GM21723 (cell line): ENCODE results near the gene WNT1.
A peak's percentile ranks its signal among the peaks of the same experiment; 100 is the strongest.

Source experiments
- ATAC-seq: cut with Tn5 transposase; IDR thresholded peaks from one replicate; pipeline ENCODE4 v1.9.1; 2021; ENCODE audit warnings: mild to moderate bottlenecking, moderate library complexity; ENCODE audit not compliant: unreplicated experiment

WNT1 gene

GRCh38 chr12:48960834-48961233, 17.3 kb upstream of the WNT1 start:
- ATAC-seq, result no peak

DNA sequence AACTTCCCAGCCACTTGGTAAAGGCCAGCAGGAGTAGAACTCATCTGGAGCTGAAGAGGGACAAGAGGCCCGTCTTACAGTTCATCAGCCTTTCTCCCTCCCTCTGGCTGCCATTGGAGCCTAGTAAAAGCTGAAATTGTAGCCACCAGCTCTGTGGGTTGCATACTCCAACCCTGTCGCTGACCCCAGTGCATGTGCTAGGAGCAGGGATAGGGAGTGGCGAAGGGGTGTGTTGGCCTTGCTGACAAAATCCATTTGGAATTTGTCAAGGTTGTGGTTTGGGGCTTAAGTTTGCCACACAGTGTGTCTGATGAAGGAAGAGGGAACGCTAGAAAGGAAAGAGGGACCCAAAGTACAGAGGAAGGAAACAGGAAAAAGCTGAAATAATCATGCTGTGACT, 16.8 kb upstream of the WNT1 start:
- no peak for ATAC-seq

- ATAC-seq, result no peak
These were observed 16.3 kb upstream of the WNT1 start for GRCh38 chr12:48961801-48962200.

- no peak for ATAC-seq
These were observed 12.8 kb upstream of the WNT1 start for GRCh38 chr12:48965298-48965838.

DNA sequence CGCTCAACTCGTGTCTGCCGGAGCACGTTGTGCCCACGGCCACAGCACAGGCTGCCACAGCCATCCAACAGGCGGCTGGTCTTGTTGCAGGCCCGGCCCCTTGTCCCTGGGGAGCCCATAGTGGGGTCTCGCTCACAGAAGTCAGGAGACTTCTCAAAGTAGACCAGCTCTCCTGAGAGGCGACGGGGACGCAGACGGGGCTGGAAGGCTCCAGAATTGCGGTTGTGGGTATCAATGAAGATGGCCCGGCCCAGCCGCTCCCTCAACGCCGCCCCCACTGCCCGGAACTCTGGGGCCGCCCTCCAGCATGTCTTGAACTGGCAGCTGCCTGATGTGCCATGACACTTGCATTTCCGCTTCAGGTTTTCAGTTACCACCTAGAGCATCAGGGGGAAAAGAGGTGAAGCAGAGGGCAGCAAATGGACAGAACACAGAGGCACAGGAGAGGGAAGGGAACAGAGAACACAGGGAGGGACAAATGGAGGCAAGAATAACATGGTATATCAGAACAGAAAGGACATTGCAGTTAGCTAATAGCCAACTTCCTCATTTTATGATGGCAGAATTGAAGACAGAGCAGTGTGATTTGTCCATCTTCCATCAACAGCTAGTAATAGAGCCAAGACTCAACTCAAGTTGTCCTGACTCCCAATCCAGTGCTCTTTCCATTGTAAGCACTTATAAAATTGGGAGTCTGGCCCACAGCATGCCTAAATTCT, 11.8 kb upstream of the WNT1 start:
- ATAC-seq, result no peak

DNA sequence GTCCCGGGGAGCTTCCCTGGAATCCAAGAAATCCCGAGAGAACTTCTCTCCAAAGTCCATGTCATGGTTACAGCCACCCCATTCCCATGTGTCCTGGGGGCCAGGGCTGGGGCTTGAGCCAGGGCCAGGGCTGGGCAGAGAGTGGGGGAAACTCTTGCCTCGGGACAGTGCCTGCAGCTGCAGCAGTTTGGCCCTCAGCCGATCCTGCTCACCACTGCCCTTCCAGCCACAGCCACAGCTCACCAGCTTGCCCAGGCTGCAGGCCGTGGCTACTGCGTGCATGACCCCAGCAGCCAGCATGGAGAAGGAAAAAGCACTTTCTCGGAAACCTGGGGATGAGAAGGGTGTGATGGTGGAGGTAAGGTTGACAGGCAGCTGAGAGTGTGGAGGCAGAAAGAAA, 10.1 kb upstream of the WNT1 start:
- ATAC-seq, result no peak

- ATAC-seq, result no peak
These were observed 9.7 kb upstream of the WNT1 start for GRCh38 chr12:48968467-48968866.

DNA sequence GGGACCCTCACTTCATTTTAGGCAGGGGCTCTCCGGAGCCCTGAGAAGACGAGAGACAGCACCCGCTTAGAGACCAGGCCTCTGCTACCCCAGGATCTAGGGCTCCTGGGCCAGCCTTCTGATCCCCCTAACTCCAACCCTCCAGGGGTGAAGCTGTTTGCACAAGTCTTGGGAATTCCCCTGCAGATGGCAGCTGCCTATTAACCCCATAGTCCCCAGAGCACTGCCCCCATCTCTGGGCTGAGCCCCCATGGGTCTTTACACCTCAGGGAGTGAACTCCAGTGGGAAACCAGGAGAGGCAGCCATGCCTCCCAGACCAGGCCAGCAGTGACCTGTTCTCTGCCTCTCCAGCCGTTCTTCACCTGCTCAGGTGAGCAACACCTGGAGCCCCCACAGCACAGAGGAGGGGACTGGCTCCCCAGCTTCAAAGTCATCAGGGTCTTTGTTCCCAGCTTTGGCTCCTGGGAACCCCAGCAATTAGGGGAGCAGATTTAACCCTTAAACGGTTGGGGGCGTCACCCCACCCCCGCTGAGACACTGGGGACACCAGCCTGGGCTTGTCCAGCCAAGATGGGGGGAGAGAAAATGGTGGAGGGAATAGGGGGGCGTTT, 8.9 kb upstream of the WNT1 start:
- no peak for ATAC-seq

- no peak for ATAC-seq
These were observed 8.1 kb upstream of the WNT1 start for GRCh38 chr12:48969833-48970701.

GRCh38 chr12:48970702-48971334, 7.3 kb upstream of the WNT1 start:
- ATAC-seq, result no peak

DNA sequence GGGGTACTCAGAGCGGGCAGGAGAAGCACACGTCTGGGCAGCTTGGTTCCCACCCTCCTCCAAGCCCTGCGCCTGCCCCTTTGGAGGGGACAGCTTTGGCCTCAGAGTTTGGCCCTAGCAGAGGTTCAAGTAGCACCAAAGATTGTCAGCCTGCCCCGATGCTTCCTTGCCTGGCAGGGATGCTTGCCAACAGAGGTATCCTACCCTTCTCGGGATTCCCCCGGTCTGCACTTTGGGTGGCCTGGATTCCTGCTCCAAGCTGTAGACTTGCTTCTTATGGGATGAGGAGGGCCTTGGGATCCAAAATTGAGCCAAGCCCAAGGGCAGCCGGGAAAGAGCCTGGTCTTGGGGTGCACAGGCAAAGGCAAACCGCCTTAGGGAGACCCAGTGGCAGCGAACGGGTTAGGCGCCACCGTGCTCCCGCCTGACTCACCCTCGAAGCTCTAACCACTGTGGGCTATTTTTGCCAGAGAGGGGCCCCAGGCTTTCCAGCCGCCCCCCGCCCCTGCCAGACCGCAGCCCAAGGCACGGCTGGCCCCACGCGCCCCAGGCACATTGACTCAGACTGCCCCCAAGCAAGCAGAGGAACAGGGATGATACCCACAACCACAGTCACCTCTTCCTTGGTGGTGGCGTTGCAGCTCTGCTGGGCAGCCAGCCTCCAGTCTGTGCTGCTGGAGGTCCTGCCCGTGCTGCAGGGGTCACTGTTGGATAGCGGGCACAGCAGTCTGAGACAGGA, 5.7 kb upstream of the WNT1 start:
- no peak for ATAC-seq

- ATAC-seq, result no peak
These were observed 5.1 kb upstream of the WNT1 start for GRCh38 chr12:48972952-48973483.

DNA sequence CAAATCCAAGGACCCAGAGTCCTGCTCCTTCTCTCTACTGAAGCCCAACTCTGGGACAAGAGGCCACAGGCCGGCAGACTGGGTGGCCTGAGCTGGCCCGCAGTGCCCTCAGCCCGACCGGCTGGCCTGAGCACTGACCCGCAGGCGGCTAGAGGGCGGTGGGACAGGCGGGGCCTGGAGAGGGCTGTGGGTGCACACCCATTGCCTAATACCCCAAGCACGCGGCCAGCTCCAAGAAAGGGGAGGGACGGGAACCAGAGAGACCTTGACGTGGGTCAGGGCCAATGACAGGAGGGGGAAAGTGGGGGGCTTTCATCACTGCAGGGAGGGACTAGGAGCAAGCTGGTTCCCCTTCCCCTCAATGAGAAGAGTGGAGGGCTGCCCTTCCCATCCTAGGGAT, 4.6 kb upstream of the WNT1 start:
- ATAC-seq, result no peak

DNA sequence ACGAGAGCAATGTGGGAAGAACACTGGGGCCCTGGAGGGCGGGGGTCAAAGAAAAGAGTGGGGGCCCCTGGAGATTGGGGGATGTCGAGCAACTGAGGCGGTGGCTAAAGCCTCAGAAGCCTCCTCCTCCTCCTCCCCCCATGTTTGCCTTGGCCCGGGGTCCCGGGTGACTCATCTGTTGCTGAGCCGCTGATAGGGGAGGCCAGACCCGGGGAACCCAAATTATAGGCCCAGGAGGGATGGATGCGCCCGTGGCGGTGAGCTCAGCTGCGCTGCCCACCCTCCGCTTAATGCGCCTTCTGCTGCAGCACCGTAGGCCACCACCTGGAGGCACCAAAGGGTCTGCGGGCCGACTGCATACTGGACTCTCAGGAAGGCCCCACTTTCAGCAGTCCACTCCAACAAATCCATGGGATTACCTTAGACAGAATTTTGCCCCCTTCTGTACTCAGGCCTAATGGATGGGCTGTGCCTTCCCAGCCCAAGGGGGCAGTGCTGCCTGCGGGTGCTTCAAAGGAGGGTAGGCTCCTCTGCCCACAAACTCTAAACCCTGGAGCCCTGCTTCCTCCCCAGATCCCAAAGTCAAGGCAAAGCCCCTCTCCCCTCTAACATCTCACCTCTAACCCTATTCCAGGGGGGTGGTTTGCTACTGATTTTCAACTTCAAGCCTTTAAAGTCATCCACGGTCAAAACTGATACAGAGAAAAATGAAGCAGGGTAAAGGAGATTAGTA, 4.0 kb upstream of the WNT1 start:
- no peak for ATAC-seq

DNA sequence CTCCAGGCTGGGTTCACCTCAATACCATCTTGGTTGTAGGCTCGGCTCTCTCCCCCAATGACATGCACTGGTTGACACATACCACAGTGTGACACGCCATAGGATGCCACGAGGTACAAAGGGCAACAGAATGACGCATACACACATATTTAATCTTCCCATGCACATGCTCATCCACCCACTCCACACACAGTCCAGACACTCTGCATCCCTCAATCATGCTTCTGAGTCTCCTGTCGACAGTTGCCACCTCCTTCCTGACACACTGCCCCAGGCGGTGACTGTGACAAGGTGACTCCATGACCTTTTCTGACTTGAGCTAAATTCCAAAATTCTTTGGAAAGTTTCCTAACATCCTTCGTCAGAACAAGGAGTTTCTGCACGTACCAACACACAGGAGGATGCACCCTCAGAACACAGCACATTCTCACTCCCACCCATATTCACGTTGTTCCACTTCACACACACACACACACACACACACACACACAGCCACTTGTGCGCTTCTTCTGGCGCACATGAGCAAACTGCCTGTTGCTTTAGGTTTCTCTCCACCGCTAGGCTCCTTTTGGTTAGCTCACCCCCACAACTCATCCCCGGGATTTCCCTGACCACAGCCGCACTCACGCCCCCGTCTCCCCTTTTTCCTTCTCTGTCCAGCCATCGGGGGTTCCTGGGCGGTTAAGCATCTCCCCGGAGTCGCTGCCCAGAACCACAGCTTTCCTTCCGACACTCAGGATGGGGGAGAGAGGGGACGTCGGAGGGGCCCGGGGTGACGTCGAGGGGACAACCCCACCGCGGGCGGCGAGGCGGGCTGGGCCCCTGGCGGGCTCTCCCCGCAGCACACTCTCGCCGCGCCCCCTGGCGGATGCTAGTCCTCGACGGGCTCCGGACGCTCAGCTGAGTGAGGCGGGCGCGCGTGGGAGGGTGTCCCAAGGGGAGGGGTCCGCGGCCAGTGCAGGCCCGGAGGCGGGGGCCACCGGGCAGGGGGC, 536 bp upstream of the WNT1 start:
- peak; percentile 55 for ATAC-seq

- no peak for ATAC-seq
These were observed 849 bp downstream of the WNT1 start for GRCh38 chr12:48978741-48979601.

DNA sequence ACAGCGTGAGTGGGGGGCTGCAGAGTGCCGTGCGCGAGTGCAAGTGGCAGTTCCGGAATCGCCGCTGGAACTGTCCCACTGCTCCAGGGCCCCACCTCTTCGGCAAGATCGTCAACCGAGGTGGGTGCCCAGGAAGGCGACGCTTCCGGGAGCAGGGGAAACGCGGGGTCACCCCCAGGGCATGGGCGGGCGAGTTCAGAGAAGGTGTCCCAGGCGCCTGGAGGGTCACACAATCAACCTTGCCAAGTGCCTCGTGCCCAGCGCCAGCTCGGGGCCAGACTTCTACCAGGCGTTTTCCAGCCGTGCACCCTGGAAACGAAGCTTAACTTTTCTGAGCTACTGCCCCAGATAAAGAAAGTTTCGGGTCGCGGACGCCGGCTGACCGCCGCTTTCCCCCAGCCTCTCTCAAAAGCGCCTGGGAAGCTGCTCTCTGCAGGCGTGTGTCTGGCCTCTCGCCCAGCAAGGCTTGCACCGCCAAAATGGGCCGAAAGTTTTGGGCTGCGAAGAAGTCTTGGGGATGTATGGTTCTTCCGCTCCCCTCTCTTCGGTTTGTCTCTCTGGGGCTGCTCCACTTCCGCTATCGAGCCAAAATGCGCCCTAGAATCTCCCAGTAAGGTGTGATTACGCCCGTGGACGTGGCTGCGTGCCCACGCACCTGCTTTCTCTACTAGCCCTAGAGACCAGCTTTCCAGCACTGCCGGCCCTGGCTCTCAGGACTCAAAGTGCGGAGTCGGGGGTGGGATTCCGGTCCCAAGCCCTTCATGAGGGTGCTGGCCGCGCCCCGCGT, 1.7 kb downstream of the WNT1 start:
- no peak for ATAC-seq
